ENCODE results near the gene NLRP8. TPM values are rescaled to one million over a fixed set of nuclear protein-coding genes. Genes with fewer than 3 reads are reported as not detected.

The NLRP8 gene
- polyA plus RNA-seq, 1 of the 3 experiments (the other 2 are of a cell fraction): not detected

DNA sequence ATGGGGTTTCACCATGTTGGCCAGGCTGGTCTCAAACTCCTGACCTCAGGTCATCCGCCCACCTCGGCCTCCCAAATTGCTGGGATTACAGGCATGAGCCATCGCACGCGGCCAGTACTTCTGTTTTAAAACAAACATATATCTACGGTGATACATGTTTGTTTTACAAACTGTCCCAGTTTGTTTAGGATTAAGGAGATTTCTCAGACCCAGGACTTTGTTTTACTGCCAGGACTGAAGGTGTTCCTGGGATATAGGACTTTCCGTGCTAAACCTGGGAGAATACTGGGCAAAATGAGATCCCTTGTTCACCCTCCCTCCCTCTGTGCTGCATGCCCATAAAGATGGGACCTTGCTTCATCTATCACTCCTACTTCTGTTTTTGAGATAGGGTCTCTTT, 8.8 kb downstream of the NLRP8 start:
- H3K79me2 ChIP-seq (ENCODE audit: insufficient read depth): no peaks in the 10 kb centered on the region
- ChIA-PET POLR2A (no interaction called here), CTCF (interaction anchor here (0.6 to 0.7 kb wide), 2 partner anchors 14 to 50 kb away, joined by 3 to 4 read pairs; no protein-coding TSS in a partner anchor)
- H3K4me3 ChIP-seq (ENCODE audit: low read depth in 2 of 2, low read length in 1 of 2): no peak overlapping the region
- H3K4me1 ChIP-seq (ENCODE audit: control insufficient read depth in 1 of 2, insufficient read depth in 2 of 2, low read depth in 1 of 2, low read length in 1 of 2): no peaks in the 10 kb centered on the region
- H3K27ac ChIP-seq (ENCODE audit: low read depth in 2 of 2, low read length in 1 of 2): no peak overlapping the region
- no peaks in the 10 kb centered on the region for H3K9me2 ChIP-seq
- WGBS (ENCODE audit: low lambda C conversion rate): 24% methylated on average over 7 of the region's 7 CpGs
- TF ChIP-seq USF2 (IDR thresholded peaks at IDR 0.05; ENCODE audit: borderline replicate concordance, low read depth, low read length) (no peak), SMC3 (IDR thresholded peaks at IDR 0.05; ENCODE audit: low read depth, low read length) (no peak), GABPA (IDR thresholded peaks at IDR 0.05; ENCODE audit: low read depth) (no peak), TCF12 (IDR thresholded peaks at IDR 0.05) (no peak)
- peaks cover 51% of the 10 kb centered on the region; the same call in 1 of the 2 replicates for H3K27me3 ChIP-seq (ENCODE audit: insufficient read depth)
- no peak overlapping the region for H3K9ac ChIP-seq
- no peaks in the 10 kb centered on the region for H3K9me3 ChIP-seq
- no peak for DNase-seq
- H3K36me3 ChIP-seq (replicated peaks in 1 of 2; ENCODE audit: control insufficient read depth in 1 of 2, insufficient read depth in 2 of 2, low read length in 1 of 2): no peaks in the 10 kb centered on the region
- no peak overlapping the region for H3K4me2 ChIP-seq
- H3F3A ChIP-seq (replicated peaks; ENCODE audit: insufficient read depth): no peaks in the 10 kb centered on the region
- no peaks in the 10 kb centered on the region for H4K20me1 ChIP-seq (ENCODE audit: insufficient read depth)
- H2AFZ ChIP-seq (ENCODE audit: low read depth): no peak overlapping the region

- H3K4me2 ChIP-seq: no peak overlapping the region
- no peak overlapping the region for H3K4me3 ChIP-seq (ENCODE audit: low read depth in 2 of 2, low read length in 1 of 2)
- H3K9me2 ChIP-seq: no peaks in the 10 kb centered on the region
- H3K4me1 ChIP-seq (ENCODE audit: control insufficient read depth in 1 of 2, insufficient read depth in 2 of 2, low read depth in 1 of 2, low read length in 1 of 2): no peaks in the 10 kb centered on the region
- POLR2A ChIA-PET: no interaction called here
- CTCF ChIA-PET: interaction anchor here (1.1 kb wide), 1 partner anchor 9 kb away, joined by 3 read pairs; no protein-coding TSS in a partner anchor
- DNase-seq: no peak
- no peaks in the 10 kb centered on the region for H3K9me3 ChIP-seq
- no peaks in the 10 kb centered on the region for H3K36me3 ChIP-seq (replicated peaks in 1 of 2; ENCODE audit: control insufficient read depth in 1 of 2, insufficient read depth in 2 of 2, low read length in 1 of 2)
- no peak overlapping the region for H3K27ac ChIP-seq (ENCODE audit: low read depth in 2 of 2, low read length in 1 of 2)
- H2AFZ ChIP-seq (ENCODE audit: low read depth): no peak overlapping the region
- H4K20me1 ChIP-seq (ENCODE audit: insufficient read depth): no peaks in the 10 kb centered on the region
- H3F3A ChIP-seq (replicated peaks; ENCODE audit: insufficient read depth): no peaks in the 10 kb centered on the region
- H3K9ac ChIP-seq: no peak overlapping the region
- peak; percentile 20; the same call in 1 of the 2 replicates for TF ChIP-seq FOSL2 (IDR thresholded peaks at IDR 0.05; ENCODE audit: borderline replicate concordance, low read depth)
- TF ChIP-seq USF1 (IDR thresholded peaks at IDR 0.05; ENCODE audit: borderline replicate concordance, low read depth): no peak
- 12% methylated on average over 4 of the region's 4 CpGs for WGBS (ENCODE audit: low lambda C conversion rate)
- no peaks in the 10 kb centered on the region for H3K79me2 ChIP-seq (ENCODE audit: insufficient read depth)
- H3K27me3 ChIP-seq (ENCODE audit: insufficient read depth): peaks cover 45% of the 10 kb centered on the region; the same call in 1 of the 2 replicates
Observed at GRCh38 chr19:55958356-55958755, 10.7 kb downstream of the NLRP8 start.

- H3F3A ChIP-seq (replicated peaks; ENCODE audit: insufficient read depth): no peaks in the 10 kb centered on the region
- H3K4me3 ChIP-seq (ENCODE audit: low read depth in 2 of 2, low read length in 1 of 2): no peak overlapping the region
- ChIA-PET POLR2A (no interaction called here), CTCF (no interaction called here)
- no peaks in the 10 kb centered on the region for H3K9me2 ChIP-seq
- 24% methylated on average over 6 of the region's 6 CpGs for WGBS (ENCODE audit: low lambda C conversion rate)
- H3K36me3 ChIP-seq (replicated peaks in 1 of 2; ENCODE audit: control insufficient read depth in 1 of 2, insufficient read depth in 2 of 2, low read length in 1 of 2): no peaks in the 10 kb centered on the region
- no peaks in the 10 kb centered on the region for H3K4me1 ChIP-seq (ENCODE audit: control insufficient read depth in 1 of 2, insufficient read depth in 2 of 2, low read depth in 1 of 2, low read length in 1 of 2)
- H3K9me3 ChIP-seq: no peaks in the 10 kb centered on the region
- H2AFZ ChIP-seq (ENCODE audit: low read depth): no peak overlapping the region
- peaks cover 40% of the 10 kb centered on the region; the same call in 1 of the 2 replicates for H3K27me3 ChIP-seq (ENCODE audit: insufficient read depth)
- H3K27ac ChIP-seq (ENCODE audit: low read depth in 2 of 2, low read length in 1 of 2): no peak overlapping the region
- DNase-seq: no peak
- H3K9ac ChIP-seq: no peak overlapping the region
- no peaks in the 10 kb centered on the region for H3K79me2 ChIP-seq (ENCODE audit: insufficient read depth)
- H3K4me2 ChIP-seq: no peak overlapping the region
- no peaks in the 10 kb centered on the region for H4K20me1 ChIP-seq (ENCODE audit: insufficient read depth)
- TF ChIP-seq, protein P1, sequence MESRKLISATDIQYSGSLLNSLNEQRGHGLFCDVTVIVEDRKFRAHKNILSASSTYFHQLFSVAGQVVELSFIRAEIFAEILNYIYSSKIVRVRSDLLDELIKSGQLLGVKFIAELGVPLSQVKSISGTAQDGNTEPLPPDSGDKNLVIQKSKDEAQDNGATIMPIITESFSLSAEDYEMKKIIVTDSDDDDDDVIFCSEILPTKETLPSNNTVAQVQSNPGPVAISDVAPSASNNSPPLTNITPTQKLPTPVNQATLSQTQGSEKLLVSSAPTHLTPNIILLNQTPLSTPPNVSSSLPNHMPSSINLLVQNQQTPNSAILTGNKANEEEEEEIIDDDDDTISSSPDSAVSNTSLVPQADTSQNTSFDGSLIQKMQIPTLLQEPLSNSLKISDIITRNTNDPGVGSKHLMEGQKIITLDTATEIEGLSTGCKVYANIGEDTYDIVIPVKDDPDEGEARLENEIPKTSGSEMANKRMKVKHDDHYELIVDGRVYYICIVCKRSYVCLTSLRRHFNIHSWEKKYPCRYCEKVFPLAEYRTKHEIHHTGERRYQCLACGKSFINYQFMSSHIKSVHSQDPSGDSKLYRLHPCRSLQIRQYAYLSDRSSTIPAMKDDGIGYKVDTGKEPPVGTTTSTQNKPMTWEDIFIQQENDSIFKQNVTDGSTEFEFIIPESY (IDR thresholded peaks at IDR 0.05; ENCODE audit: borderline replicate concordance, low read depth): no peak
- TF ChIP-seq GABPA (IDR thresholded peaks at IDR 0.05; ENCODE audit: low read depth) (no peak), MXI1 (IDR thresholded peaks at IDR 0.05; ENCODE audit: low read depth, low read length) (no peak), NFIC (IDR thresholded peaks at IDR 0.05; ENCODE audit: borderline replicate concordance) (no peak), CTCF (IDR thresholded peaks at IDR 0.05) (no peak), REST (IDR thresholded peaks at IDR 0.05; ENCODE audit: low read depth, low read length) (no peak)
Observed at GRCh38 chr19:55959996-55960675, 12.5 kb downstream of the NLRP8 start.
